SK-N-SH treated with all-trans-retinoic acid at 6 μM for 48 hours (cell line): ENCODE data around the gene ZBTB40.

Experiments
- PATZ1 ChIP-seq: fragments of 250-450 bp; sonication (Bioruptor Pico); IDR thresholded peaks from 2 replicates; pipeline ENCODE4 v1.8.0; 2020; ENCODE audit warnings: mild to moderate bottlenecking, moderate library complexity, borderline replicate concordance
- PPARA ChIP-seq: fragments of 250-450 bp; sonication (Bioruptor Pico); IDR thresholded peaks from 2 replicates; pipeline ENCODE4 v1.5.0; 2020; ENCODE audit warnings: mild to moderate bottlenecking, borderline replicate concordance
- ZFP30 ChIP-seq: fragments of 450-650 bp; formaldehyde crosslinking; IDR thresholded peaks from 2 replicates; pipeline ENCODE4 v1.5.0; 2022; ENCODE audit warnings: mild to moderate bottlenecking, moderate library complexity

GRCh38 chr1:22485431-22485830 is 33.8 kb downstream of the ZBTB40 start:
- TF ChIP-seq ZFP30 (CRISPR knock-in tag) = no peak
- no peak for TF ChIP-seq PATZ1 (CRISPR knock-in tag)
- TF ChIP-seq PPARA (CRISPR knock-in tag) = no peak
